ENCODE results near the gene VPS9D1.

GRCh38 chr16:89729293-89729692, 8.6 kb upstream of the VPS9D1 start:
- TF ChIP-seq CTCF (IDR thresholded peaks at IDR 0.05) (no peak), POLR2A (IDR thresholded peaks at IDR 0.05) (no peak), EP300 (IDR thresholded peaks at IDR 0.05) (no peak), POLR2AphosphoS5 (IDR thresholded peaks at IDR 0.05) (no peak)
